Aorta (tissue), 5 donors: Measurements from ENCODE around the gene LCT. TPM values are rescaled to one million over a fixed set of nuclear protein-coding genes. Genes with fewer than 3 reads are reported as not detected.

ENCODE experiments used
- ATAC-seq: fragments of 200-7000 bp; cut with Tn5 transposase; one replicate; pipeline ENCODE4 v1.9.1; 2022; ENCODE audit warnings: moderate library complexity; ENCODE audit not compliant: low FRiP score
- DNase-seq, 2 donors: peaks; one replicate each; pipeline ENCODE4 v3.0.0-alpha.2; 2020
- H3K27ac ChIP-seq, 2 donors: one replicate each; pipeline ENCODE4 v1.5.1; 2013; ENCODE audit warnings: low read length in 2 of 2, mild to moderate bottlenecking in 2 of 2, moderate library complexity in 2 of 2, control low read depth in 1 of 2, inconsistent platforms in 1 of 2, low read depth in 1 of 2
- H3K27me3 ChIP-seq, 2 donors: one replicate each; pipeline ENCODE4 v1.6.1; 2013; ENCODE audit warnings: control low read depth in 1 of 2, low read length in 1 of 2, mild to moderate bottlenecking in 1 of 2, moderate library complexity in 1 of 2; ENCODE audit not compliant: insufficient read depth in 2 of 2, control insufficient read depth in 1 of 2
- H3K36me3 ChIP-seq, 2 donors: one replicate each; pipeline ENCODE4 v1.6.1; 2013; ENCODE audit warnings: control low read depth in 1 of 2, low read length in 1 of 2, mild to moderate bottlenecking in 1 of 2; ENCODE audit not compliant: insufficient read depth in 2 of 2, control insufficient read depth in 1 of 2
- H3K4me1 ChIP-seq, 2 donors: one replicate each; pipeline ENCODE4 v1.6.1; 2013; ENCODE audit warnings: low read length in 2 of 2, control low read depth in 1 of 2, mild to moderate bottlenecking in 1 of 2, moderate library complexity in 1 of 2; ENCODE audit not compliant: insufficient read depth in 2 of 2, control insufficient read depth in 1 of 2
- H3K4me3 ChIP-seq, 2 donors: one replicate each; pipeline ENCODE4 v1.5.1; 2013; ENCODE audit warnings: low read length in 2 of 2, control low read depth in 1 of 2, mild to moderate bottlenecking in 1 of 2
- H3K9me3 ChIP-seq: one replicate; pipeline ENCODE4 v1.6.1; 2013; ENCODE audit warnings: mild to moderate bottlenecking, low read length; ENCODE audit not compliant: control insufficient read depth
- WGBS, 2 donors: extraction: QIAGEN DNeasy Blood & Tissue Kit; methylation state at CpG; one replicate each; pipeline ENCODE4 v1.1.7; 2013; 5-methylcytosine and 5-hydroxymethylcytosine counted together
- intact Hi-C, 2 donors: fragments of 100-400 bp; cut with DNase I; formaldehyde crosslinking; loops; one replicate each; pipeline versions ENCODE4 v1.14.2 to v1.15.0; 2022
- polyA plus RNA-seq, 2 donors: library from polyadenylated mRNA; stranded (reverse); fragments of 200-250 nt; gene quantifications; one replicate each; pipeline ENCODE4 v1.2.3, GENCODE V29; 2013
- total RNA-seq, 2 donors: library from RNA; stranded (reverse); fragmentation: NEBNext Ultra II Directional; extraction: Animal tissue kit (Norgen Biotek cat#: 25700); gene quantifications; one replicate each; pipeline ENCODE4 v1.2.1, GENCODE V29; 2021
- donor health status: healthy with polysubstance abuse.
- donor health status: Bipolar disorder and iron deficiency.
- donor health status: DM: no; HTN: no; CAD: no.
- donor health status: DM: no; HTN: no; CAD: no.
- donor health status: DM: yes; HTN: yes; CAD: no.

The LCT gene
- total and polyA plus RNA-seq, 4 donors = 0.03 to 24.8 TPM; not detected in 2

DNA sequence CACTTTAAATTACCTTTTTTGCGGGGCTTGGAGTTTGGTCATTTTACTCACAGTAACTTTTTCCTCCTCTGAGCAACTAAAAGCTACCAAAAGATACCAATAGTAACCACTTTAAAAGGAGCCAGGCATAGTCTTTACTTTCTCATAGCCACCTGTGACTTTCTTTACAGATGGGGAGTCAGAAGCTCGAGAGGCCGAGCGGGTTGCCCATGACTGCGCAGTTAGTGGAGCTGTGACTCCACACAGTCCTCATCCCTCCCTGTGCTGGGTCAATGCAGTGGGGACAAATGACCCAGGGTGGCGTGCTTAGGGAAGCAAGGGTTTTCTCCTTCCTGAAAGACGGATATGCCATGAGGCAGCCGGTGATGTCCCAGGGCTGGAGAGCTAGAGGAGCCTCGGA, 11.9 kb downstream of the LCT start:
- no peaks in the 10 kb centered on the region for H3K27me3 ChIP-seq
- H3K27ac ChIP-seq = no peak overlapping the region
- DNase-seq (no peak), ATAC-seq (no peak)
- peaks cover 2% of the 10 kb centered on the region for H3K9me3 ChIP-seq
- WGBS, 2 donors = 78 to 84% methylated on average over 9 of the region's 9 CpGs
- no peak overlapping the region for H3K4me3 ChIP-seq
- H3K36me3 ChIP-seq = no peaks in the 10 kb centered on the region
- H3K4me1 ChIP-seq = no peaks in the 10 kb centered on the region
- intact Hi-C loops = no loop called here

DNA sequence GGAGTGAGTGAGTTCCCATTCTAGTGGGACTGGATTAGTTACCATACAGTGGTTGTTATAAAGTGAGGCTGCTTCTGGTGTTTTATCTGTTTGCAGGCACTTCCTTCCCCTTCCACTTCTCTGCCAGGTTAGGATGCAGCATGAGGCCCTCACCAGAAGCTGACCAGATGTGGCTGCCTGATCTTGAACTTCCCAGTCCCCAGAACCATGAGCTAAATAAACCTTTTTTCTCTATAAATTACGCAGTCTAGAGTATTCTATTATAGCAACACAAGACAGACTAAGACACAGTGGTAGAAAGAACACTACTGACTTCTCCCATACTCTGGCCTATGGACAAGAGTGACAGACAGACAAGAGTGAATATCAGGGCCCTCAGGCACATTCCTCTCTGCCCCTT, 14.1 kb downstream of the LCT start:
- no peaks in the 10 kb centered on the region for H3K36me3 ChIP-seq
- WGBS, 2 donors = 81 to 86% methylated on average over 1 of the region's 1 CpG
- no peak overlapping the region for H3K27ac ChIP-seq
- H3K9me3 ChIP-seq = peaks cover 2% of the 10 kb centered on the region
- intact Hi-C loops = no loop called here
- no peak overlapping the region for H3K4me3 ChIP-seq
- DNase-seq (no peak), ATAC-seq (no peak)
- no peaks in the 10 kb centered on the region for H3K4me1 ChIP-seq
- H3K27me3 ChIP-seq = no peaks in the 10 kb centered on the region

DNA sequence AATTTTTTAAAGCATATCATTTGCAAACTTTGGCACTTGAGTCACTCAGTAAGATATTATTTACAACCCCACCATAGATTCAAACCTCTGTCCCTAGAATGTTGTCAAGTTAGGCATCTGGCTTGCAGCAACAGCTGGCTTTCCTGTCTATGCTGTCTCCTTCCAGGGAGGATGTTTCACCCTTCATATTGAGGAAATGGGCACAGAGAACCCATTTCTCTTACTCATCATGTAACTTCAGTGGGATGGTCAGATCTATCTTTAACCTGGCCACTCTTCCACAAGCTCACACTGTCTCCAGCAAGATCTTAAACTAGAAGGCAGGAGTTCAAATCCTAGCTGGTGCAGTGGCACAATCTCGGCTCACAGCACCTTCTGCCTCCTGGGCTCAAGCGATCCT, 15.8 kb downstream of the LCT start:
- Histone ChIP-seq H3K4me3 (no peak overlapping the region), H3K9me3 (peaks cover 2% of the 10 kb centered on the region), H3K27ac (no peak overlapping the region), H3K36me3 (no peaks in the 10 kb centered on the region), H3K27me3 (no peaks in the 10 kb centered on the region), H3K4me1 (no peaks in the 10 kb centered on the region)
- intact Hi-C loops = no loop called here
- 95 to 98% methylated on average over 2 of the region's 2 CpGs for WGBS, 2 donors
- ATAC-seq = no peak
- DNase-seq = no peak

DNA sequence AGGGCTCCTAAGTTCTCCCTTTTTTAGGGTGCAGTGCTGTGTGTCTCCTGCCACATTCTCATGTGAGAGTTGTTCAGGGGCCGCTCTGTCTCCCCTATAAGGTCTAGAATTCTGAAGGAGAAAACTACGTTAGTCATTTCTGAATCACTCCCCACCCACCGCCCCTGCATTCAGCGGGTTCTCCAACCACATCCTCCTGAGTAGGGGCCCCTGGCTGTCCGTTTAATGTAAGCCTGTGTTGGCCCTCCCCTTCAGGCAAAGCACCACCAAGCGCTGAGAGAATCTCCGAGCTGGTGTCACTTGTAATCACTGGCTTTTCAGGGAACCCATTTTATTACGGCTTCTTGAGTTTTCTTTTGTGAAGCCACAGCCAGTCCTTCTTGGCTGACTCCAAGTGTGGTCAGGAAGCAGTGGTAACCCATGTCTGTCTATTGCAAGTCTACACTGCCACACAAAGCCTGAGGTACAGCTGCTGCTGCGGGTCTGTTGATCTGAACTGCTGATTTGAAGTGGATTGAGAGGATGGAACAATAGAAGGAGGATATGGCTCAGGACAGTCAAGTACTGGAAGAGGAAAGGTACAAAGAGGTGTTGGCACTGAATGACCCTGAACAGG, 16.9 kb downstream of the LCT start:
- intact Hi-C loops = no loop called here
- H3K36me3 ChIP-seq = no peaks in the 10 kb centered on the region
- DNase-seq (no peak), ATAC-seq (no peak)
- 60 to 62% methylated on average over 9 of the region's 9 CpGs for WGBS, 2 donors
- no peaks in the 10 kb centered on the region for H3K27me3 ChIP-seq
- no peaks in the 10 kb centered on the region for H3K4me1 ChIP-seq
- no peak overlapping the region for H3K27ac ChIP-seq
- H3K9me3 ChIP-seq = peaks cover 2% of the 10 kb centered on the region
- H3K4me3 ChIP-seq = no peak overlapping the region

DNA sequence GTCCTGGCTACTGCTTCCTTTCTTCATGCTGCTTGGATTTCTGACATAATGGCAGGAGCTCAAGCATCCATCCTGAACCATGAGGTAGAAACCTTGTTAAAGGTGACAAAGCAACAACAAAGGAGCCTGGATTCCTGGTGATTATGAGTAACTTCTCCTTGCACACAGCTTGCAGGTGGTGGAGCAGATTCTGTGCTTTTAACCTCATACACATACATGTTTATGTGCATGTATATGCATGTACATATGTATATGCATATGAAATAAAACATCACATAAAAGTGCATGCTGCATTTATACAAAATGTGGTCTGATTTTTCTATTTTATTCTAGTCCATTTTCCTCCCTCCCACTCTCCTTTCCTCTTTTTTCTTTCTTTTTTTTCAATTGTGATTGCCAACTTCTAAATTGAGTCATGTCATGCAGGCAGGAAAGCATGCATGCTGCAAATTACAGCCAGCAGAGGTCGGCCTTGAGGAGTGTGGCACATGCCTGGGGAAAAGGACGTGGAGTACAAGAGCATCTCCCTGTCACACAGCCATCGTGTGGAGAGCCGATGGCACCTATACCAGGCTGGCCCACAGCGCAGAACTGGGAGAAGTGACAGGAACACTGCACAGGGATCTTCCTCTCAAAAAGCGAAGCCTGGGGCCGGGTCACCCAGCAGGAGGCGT, 17.9 kb downstream of the LCT start:
- Histone ChIP-seq H3K36me3 (no peaks in the 10 kb centered on the region), H3K27ac (no peak overlapping the region), H3K4me3 (no peak overlapping the region), H3K27me3 (no peaks in the 10 kb centered on the region), H3K4me1 (no peaks in the 10 kb centered on the region), H3K9me3 (peaks cover 2% of the 10 kb centered on the region)
- 69 to 75% methylated on average over 8 of the region's 8 CpGs for WGBS, 2 donors
- intact Hi-C loops = no loop called here
- no peak for DNase-seq
- ATAC-seq = no peak

DNA sequence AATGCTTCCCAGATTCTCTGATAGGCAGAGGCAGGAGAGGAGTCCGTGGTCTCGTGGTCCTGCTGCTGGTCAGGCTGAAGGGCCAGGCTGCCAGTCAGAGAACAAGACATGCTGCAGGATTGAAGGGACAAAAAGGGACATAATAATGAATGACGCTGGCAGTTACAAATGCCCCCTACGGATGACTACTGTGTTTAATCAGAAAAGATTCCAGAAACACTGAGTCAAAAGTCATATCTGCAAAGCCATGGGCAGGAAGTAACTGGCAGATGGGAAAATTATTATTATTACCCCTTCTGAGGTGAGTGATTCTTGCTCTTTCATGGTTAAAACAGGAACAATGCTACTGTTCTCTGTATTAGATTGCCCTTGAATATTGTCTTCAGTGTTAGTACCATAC, 19.0 kb downstream of the LCT start:
- Histone ChIP-seq H3K27ac (no peak overlapping the region), H3K4me1 (no peaks in the 10 kb centered on the region), H3K9me3 (peaks cover 2% of the 10 kb centered on the region), H3K36me3 (no peaks in the 10 kb centered on the region), H3K27me3 (no peaks in the 10 kb centered on the region), H3K4me3 (no peak overlapping the region)
- intact Hi-C loops = no loop called here
- DNase-seq = no peak
- no peak for ATAC-seq
- 41 to 57% methylated on average over 4 of the region's 4 CpGs for WGBS, 2 donors

DNA sequence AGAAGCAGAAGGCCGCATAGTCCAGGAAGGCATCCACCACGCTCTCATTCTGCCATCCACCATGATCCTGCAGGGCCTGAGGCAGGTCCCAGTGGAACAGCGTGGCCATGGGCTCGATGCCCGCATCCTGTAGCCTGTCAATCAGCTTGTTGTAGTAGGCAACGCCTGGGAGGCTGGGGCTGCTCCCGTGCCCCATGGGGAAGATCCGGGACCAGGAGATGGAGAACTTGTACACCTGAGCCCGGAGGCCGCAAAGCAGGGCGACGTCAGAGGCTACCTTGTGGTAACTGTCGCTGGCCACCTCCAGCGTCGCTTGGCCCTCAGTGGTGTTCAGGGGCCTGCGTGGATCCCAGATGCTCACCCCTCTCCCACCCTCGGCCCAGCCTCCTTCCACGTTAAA, 19.5 kb downstream of the LCT start:
- ATAC-seq (no peak), DNase-seq (no peak)
- Histone ChIP-seq H3K4me1 (no peaks in the 10 kb centered on the region), H3K36me3 (no peaks in the 10 kb centered on the region), H3K9me3 (no peaks in the 10 kb centered on the region), H3K27me3 (no peaks in the 10 kb centered on the region), H3K27ac (no peak overlapping the region), H3K4me3 (no peak overlapping the region)
- intact Hi-C loops = no loop called here
- WGBS, 2 donors = 80 to 86% methylated on average over 18 of the region's 18 CpGs

DNA sequence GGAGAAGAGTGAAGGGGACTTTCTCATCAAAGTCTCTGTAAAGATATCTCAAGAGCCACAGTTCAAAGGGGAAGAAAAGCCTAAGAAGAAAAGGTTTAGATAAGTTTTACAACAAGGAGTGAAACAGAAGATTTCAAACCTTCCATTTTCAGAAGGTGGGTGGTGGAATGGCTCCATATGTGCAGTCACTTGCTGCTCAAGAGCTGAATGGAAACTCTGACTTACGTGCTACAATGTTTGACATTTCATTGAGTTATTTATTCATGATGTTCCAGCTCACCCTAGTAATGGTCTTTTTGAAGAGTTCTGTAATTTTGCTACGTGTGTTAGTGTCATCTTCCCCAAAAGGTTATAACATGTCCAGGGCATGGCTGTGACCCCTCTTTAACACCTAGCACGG, 21.7 kb downstream of the LCT start:
- H3K27me3 ChIP-seq = no peaks in the 10 kb centered on the region
- no peak overlapping the region for H3K27ac ChIP-seq
- whole genome bisulfite sequencing, 2 donors = 72 to 76% methylated on average over 3 of the region's 3 CpGs
- ATAC-seq (no peak), DNase-seq (no peak)
- H3K36me3 ChIP-seq = no peaks in the 10 kb centered on the region
- H3K4me3 ChIP-seq = no peak overlapping the region
- no peaks in the 10 kb centered on the region for H3K9me3 ChIP-seq
- intact Hi-C loops = no loop called here
- H3K4me1 ChIP-seq = no peaks in the 10 kb centered on the region

DNA sequence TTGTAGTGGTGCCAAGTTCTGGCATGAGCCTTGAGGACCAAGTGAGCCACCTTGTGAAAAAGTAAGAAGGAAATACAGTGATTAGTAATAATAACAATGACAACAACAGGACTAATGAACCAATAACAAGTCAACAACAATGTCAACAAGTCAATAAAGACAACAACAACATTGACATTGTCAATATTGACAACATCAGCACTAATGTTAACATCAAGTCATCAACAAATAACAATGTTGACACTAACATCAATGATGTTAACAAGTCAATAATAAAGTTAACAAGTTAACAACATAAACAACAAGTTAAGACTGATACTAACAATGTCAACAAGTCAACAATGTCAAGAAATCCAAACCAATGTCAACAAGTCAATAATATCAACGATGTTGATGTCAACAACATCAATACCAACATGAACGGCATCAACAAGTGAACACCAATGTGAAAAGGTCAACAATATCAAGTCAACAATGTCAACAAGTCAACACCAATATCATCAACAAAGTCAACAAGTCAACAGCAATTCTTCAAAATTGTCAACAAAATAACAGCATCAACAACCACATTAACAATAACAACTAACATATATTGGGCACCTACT, 24.0 kb downstream of the LCT start:
- WGBS, 2 donors = 71 to 85% methylated on average over 2 of the region's 2 CpGs
- Histone ChIP-seq H3K27ac (no peak overlapping the region), H3K4me1 (no peaks in the 10 kb centered on the region), H3K36me3 (no peaks in the 10 kb centered on the region), H3K9me3 (no peaks in the 10 kb centered on the region), H3K27me3 (no peaks in the 10 kb centered on the region), H3K4me3 (no peak overlapping the region)
- intact Hi-C loops = no loop called here
- ATAC-seq (no peak), DNase-seq (no peak)
